GM18526 (cell line): ENCODE results near the gene CYTL1.

Source experiments
- POLR2A ChIP-seq: IDR thresholded peaks from 3 replicates; pipeline ENCODE4 v1.6.1; 2011; ENCODE audit not compliant: insufficient read length; ENCODE audit errors: extremely low read depth

Gene CYTL1

DNA sequence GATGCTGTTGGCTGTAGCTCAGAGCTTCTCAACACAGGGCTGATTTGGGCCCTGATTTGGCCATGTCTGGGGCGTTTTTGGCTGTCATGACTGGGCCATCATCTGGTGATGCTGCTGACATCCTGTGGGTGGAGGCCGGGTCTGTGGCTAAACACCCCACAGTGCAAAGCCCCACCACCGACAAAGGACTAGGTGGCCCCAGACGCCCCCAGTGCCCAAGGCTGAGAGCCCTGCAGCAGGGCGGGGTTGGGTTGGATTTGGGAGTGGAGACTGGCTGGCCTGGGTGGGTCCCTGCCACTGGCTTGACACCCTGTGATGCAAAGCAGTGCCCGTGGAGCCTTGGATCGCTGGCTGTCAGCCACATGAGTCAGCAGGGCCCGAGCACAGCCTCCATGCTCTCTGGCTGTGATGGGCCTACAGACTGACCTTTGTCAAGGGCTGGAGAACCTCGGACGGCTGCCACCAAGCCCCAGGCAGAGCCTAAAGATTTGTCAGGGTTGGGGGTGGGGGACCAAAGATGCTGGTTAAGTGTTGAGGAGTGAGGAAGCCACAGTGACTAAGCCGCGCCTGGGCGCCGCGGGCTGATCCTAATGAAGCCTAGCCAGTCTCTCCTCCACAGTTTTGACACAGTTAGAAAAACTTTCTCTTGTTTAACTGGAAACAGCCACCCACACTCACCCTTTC, 28.3 kb downstream of the CYTL1 start:
- no peak for TF ChIP-seq POLR2A

DNA sequence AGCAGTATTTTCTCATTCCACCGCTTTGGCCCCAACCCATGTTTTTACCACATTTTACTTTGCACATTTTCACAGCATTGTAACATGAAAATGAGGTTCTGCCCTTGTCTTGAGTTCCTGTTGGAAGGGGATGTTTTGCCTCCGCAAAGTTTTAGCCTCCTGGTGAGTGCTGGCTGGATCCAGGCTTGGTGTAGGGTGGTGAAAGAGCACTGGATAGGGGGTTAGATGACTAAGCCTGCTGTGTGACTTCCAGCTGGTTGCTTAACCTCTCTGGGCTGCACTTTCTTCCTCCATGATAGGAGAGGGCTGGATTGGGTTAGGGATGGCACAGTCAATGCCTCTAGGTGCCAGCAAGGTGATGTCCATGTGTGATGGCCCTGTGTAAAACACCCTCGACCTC, 28.9 kb downstream of the CYTL1 start:
- TF ChIP-seq POLR2A, result no peak

GRCh38 chr4:4989083-4989622, 30.1 kb downstream of the CYTL1 start:
- TF ChIP-seq POLR2A, result no peak

- no peak for TF ChIP-seq POLR2A
Measured at GRCh38 chr4:4987656-4988055, 31.6 kb downstream of the CYTL1 start.

GRCh38 chr4:4986841-4987240, 32.4 kb downstream of the CYTL1 start:
- TF ChIP-seq POLR2A, result no peak

DNA sequence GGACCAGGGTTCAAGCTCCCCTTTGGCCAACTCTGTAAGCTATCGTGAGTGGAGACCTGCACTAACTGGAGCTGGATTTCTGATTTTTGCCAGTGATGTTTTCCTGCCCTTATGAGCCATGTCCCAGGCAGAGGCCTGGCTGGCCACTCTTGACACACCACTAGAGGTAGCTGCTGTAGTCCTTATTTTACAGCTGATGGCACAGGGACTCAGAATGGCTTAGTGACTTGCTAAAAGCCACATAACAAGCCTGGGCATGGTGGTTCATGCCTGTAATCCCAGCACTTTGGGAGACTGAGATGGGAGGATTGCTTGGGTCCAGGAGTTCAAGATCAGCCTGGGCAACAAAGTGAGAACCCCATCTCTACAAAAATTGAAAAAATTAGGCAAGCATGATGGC, 33.4 kb downstream of the CYTL1 start:
- TF ChIP-seq POLR2A, result no peak

GRCh38 chr4:4985036-4985435, 34.2 kb downstream of the CYTL1 start:
- no peak for TF ChIP-seq POLR2A

DNA sequence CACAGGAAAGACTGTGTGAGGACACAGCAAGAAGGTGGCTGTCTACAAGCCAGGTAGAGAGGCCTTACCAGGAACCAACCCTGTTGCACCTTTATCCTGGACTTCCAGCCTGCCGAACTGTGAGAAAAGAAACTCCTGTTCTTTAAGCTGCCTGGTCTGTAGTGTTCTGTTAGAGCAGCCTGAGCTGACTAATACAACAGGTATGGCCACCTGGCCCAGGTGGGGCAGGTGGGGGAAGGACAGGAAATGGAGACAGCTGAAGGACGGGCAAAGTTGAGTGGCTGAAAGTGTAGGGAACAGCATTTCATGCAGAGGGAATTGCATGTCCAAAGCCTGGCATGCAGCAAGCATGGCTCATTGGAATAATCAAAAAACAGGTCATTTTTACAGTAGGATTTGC, 35.1 kb downstream of the CYTL1 start:
- TF ChIP-seq POLR2A, result no peak

DNA sequence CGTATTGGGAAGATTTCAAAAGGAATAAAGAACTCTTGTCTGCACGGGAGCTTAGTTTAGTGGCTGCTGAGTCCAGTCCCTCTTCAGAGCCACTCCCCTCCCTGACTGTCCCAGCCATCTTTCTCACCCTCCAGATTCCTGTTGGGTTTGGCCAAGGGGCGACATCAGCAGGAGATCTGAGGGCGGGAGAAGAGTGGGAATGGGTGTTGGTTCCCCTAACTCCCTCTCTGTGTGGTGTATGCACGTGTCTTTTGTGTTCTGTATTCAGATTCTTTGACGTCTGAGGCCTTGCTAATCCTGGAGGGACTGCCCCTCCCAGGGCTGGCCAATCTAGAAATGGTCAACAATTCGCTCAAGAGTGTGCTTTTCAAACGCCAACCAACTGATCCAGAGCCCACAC, 37.4 kb downstream of the CYTL1 start:
- TF ChIP-seq POLR2A, result no peak

GRCh38 chr4:4981427-4981826, 37.8 kb downstream of the CYTL1 start:
- TF ChIP-seq POLR2A, result no peak

DNA sequence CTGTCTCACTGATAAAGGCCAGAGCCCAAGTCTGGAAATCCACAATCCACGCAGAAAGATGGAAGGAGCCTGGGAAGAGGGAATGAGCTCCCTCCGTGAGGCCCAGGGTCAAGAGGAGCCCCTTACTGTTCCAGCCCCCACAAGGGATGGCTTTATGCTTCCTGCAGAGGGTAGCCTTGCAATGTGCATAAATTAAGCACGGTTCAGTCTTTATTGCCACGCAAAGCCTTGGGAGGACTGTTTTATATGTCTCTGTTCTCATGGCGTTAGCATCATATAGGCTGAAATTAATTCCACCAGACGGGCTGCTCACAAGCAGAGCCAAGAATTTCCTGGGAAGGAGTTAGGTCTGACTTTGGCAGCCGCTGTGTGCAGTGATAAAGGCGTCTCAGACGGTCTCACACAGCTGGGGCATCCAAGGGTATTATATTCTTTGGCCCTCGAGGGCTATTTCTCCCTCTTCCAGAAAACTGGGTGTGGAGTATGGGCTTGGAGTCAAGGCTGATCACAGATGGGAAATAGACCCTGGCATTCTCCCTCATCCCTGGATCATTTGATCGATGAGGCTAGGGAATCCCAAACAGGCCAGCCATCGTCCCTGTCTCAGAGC, 38.5 kb downstream of the CYTL1 start:
- no peak for TF ChIP-seq POLR2A

DNA sequence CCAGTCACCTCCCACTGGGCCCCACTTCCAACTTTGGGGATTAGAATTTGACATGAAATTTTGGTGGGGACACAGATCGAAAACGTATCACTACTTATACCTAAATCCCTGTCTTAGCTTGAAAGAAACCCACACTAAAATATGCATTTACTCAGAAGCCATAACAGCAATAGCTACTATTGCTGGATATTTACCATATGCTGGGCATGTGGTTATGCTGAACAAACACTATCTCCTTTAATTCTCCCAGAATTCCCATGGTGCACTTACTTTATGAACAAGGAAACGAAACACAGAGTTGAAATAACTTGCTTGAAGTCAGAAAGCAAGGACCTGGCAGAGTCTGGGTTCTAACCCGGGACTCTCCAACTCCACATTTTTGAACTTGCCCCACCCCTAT, 39.3 kb downstream of the CYTL1 start:
- TF ChIP-seq POLR2A, result no peak

DNA sequence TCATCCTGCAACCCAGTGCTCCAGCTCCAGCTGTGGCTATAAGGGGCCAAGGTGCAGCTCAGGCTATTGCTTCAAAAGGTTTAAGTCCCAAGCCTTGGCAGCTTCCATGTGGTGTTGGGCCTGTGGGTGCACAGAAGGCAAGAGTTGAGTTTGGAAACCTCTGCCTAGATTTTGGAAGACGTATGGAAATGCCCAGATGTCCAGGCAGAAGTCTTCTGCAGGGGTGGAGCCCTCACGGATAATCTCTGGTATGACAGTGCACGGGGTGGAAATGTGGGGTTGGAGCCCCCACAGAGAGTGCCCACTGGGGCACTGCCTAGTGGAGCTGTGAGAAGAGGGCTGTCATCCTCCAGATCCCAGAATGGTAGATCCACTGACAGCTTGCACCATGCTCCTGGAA, 44.5 kb downstream of the CYTL1 start:
- TF ChIP-seq POLR2A, result no peak

DNA sequence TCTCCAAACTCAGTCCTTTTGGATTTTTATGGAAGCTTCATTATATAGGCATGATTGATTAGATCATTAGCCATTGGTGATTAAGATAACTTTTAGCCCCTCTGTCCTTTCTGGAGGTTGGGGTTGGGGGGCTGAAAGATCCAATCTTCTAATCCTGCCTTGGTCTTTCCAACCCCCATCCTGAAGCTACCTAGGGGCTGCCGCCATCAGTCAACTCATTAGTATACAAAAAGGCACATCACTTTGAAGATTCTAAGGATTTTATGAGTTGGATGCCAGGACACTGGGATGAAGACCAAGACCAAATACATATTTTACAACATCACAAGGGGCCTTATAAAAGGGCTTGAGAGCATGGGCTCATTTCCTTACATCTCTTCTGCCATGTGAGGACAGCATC, 47.5 kb downstream of the CYTL1 start:
- no peak for TF ChIP-seq POLR2A

DNA sequence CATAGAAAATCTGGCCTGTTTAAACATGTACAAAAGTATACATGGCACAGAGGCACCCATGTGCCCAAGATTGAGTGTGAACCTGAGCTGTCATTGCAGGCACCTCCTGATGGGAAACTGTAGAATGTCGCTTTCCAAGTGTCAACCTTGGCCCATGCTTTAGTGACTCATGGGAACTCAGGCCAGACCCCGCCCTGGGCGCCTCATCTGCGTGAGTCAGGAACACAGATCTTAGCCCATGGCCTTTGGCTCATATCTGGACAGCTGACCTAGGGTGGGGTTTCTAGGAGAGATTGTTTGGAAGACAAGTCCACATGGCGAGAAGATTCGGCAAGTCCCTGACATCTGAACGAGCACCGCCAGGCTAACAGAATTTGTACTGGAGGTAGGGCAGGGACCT, 50.0 kb downstream of the CYTL1 start:
- TF ChIP-seq POLR2A, result no peak

DNA sequence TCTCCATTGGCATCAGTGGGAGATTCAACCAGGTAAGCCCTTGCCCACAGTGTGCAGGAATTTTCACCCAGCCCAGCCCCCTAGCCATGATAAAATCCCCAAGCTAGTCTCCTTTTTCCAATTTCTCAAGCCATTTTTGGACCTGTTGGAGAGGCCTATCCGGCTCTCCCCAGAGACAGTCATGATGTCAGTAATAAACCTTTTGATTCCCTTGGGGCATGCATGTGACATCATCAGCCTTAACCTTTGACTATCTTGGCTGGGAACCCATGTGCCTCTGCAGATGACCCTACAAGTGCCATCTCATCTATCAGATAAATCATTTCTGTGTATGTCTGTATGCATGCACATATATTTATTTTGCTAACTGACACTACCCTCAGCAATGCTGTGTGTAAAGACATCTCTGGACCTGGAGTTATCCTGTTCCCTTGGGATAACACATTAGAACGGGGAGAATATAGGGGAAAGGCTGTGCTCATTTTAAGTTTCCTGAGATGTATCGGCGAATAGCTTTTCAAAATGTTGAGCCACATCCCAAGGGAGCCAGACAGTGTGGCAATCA, 51.0 kb downstream of the CYTL1 start:
- no peak for TF ChIP-seq POLR2A
